Measurements from ENCODE around the gene HIVEP3.
A peak's percentile ranks its signal among the peaks of the same experiment; 100 is the strongest.

The HIVEP3 gene

DNA sequence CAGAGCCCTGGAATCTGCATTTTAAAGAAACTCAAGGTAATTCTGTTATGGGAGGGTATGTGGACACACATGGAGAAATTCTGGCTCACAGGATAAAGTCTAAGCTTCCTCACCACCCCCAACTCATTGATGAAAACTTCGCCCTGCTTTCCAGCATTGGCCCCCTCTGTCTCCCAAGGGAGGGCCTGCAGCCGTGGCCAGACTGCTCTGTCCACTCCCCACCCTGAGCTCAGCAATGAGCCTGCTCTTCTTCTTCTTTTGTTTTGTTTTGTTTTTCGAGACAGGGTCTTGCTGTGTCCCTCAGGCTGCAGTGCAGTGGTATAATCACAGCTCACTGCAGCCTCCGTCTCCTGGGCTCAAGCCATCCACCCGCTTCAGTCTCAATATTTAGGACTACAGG, 297.5 kb downstream of the HIVEP3 start:
- peaks cover 7% of the 10 kb centered on the region for H3K4me1 ChIP-seq (ENCODE audit: control insufficient read depth, insufficient read depth, low read length)
- H3K27ac ChIP-seq (ENCODE audit: extremely low read depth, low read depth, low read length): no peak overlapping the region
- TF ChIP-seq SCRT2 (tag by site-specific recombination; IDR thresholded peaks at IDR 0.05) (no peak), MEIS1 (CRISPR knock-in tag; IDR thresholded peaks at IDR 0.05; ENCODE audit: borderline replicate concordance) (no peak), ZNF221 (tag by site-specific recombination; IDR thresholded peaks at IDR 0.05; ENCODE audit: borderline replicate concordance) (no peak), ZNF654 (tag by site-specific recombination; IDR thresholded peaks at IDR 0.05; ENCODE audit: low read depth) (no peak), ZBTB48 (tag by site-specific recombination; IDR thresholded peaks at IDR 0.05) (no peak), HOXC10 (CRISPR knock-in tag; IDR thresholded peaks at IDR 0.05) (no peak), ZNF529 (tag by site-specific recombination; IDR thresholded peaks at IDR 0.05; ENCODE audit: insufficient replicate concordance) (no peak), ZNF830 (tag by site-specific recombination; IDR thresholded peaks at IDR 0.05; ENCODE audit: low read depth) (no peak), ZEB2 (tag by site-specific recombination; IDR thresholded peaks at IDR 0.05) (no peak), SCRT1 (tag by site-specific recombination; IDR thresholded peaks at IDR 0.05; ENCODE audit: borderline replicate concordance) (no peak), ZNF510 (tag by site-specific recombination; IDR thresholded peaks at IDR 0.05; ENCODE audit: insufficient replicate concordance) (no peak), ZSCAN16 (tag by site-specific recombination; IDR thresholded peaks at IDR 0.05) (no peak)
- TF ChIP-seq, protein P1, sequence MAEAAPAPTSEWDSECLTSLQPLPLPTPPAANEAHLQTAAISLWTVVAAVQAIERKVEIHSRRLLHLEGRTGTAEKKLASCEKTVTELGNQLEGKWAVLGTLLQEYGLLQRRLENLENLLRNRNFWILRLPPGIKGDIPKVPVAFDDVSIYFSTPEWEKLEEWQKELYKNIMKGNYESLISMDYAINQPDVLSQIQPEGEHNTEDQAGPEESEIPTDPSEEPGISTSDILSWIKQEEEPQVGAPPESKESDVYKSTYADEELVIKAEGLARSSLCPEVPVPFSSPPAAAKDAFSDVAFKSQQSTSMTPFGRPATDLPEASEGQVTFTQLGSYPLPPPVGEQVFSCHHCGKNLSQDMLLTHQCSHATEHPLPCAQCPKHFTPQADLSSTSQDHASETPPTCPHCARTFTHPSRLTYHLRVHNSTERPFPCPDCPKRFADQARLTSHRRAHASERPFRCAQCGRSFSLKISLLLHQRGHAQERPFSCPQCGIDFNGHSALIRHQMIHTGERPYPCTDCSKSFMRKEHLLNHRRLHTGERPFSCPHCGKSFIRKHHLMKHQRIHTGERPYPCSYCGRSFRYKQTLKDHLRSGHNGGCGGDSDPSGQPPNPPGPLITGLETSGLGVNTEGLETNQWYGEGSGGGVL (tag by site-specific recombination; IDR thresholded peaks at IDR 0.05): no peak
- TF ChIP-seq, protein P2, sequence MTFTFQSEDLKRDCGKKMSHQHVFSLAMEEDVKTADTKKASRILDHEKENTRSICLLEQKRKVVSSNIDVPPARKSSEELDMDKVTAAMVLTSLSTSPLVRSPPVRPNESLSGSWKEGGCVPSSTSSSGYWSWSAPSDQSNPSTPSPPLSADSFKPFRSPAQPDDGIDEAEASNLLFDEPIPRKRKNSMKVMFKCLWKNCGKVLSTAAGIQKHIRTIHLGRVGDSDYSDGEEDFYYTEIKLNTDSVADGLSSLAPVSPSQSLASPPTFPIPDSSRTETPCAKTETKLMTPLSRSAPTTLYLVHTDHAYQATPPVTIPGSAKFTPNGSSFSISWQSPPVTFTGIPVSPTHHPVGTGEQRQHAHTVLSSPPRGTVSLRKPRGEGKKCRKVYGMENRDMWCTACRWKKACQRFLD (tag by site-specific recombination; IDR thresholded peaks at IDR 0.05): no peak
- TF ChIP-seq, protein P3, sequence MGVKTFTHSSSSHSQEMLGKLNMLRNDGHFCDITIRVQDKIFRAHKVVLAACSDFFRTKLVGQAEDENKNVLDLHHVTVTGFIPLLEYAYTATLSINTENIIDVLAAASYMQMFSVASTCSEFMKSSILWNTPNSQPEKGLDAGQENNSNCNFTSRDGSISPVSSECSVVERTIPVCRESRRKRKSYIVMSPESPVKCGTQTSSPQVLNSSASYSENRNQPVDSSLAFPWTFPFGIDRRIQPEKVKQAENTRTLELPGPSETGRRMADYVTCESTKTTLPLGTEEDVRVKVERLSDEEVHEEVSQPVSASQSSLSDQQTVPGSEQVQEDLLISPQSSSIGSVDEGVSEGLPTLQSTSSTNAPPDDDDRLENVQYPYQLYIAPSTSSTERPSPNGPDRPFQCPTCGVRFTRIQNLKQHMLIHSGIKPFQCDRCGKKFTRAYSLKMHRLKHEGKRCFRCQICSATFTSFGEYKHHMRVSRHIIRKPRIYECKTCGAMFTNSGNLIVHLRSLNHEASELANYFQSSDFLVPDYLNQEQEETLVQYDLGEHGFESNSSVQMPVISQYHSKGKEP (tag by site-specific recombination; IDR thresholded peaks at IDR 0.05): no peak
- TF ChIP-seq, protein P4, sequence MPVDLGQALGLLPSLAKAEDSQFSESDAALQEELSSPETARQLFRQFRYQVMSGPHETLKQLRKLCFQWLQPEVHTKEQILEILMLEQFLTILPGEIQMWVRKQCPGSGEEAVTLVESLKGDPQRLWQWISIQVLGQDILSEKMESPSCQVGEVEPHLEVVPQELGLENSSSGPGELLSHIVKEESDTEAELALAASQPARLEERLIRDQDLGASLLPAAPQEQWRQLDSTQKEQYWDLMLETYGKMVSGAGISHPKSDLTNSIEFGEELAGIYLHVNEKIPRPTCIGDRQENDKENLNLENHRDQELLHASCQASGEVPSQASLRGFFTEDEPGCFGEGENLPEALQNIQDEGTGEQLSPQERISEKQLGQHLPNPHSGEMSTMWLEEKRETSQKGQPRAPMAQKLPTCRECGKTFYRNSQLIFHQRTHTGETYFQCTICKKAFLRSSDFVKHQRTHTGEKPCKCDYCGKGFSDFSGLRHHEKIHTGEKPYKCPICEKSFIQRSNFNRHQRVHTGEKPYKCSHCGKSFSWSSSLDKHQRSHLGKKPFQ (tag by site-specific recombination; IDR thresholded peaks at IDR 0.05): no peak
- POLR2A ChIA-PET: no interaction called here
- H3K9me3 ChIP-seq (ENCODE audit: control insufficient read depth, insufficient read depth, low read depth, low read length): no peaks in the 10 kb centered on the region
- no peak overlapping the region for H3K4me3 ChIP-seq (ENCODE audit: low read depth, low read length)
- CTCF ChIA-PET: interaction anchor here (1.0 kb wide), 1 partner anchor 250 kb away, joined by 3 read pairs; no protein-coding TSS in a partner anchor
- H3K36me3 ChIP-seq (ENCODE audit: control insufficient read depth in 2 of 2, insufficient read depth in 1 of 2, low read length in 2 of 2): no peaks in the 10 kb centered on the region

DNA sequence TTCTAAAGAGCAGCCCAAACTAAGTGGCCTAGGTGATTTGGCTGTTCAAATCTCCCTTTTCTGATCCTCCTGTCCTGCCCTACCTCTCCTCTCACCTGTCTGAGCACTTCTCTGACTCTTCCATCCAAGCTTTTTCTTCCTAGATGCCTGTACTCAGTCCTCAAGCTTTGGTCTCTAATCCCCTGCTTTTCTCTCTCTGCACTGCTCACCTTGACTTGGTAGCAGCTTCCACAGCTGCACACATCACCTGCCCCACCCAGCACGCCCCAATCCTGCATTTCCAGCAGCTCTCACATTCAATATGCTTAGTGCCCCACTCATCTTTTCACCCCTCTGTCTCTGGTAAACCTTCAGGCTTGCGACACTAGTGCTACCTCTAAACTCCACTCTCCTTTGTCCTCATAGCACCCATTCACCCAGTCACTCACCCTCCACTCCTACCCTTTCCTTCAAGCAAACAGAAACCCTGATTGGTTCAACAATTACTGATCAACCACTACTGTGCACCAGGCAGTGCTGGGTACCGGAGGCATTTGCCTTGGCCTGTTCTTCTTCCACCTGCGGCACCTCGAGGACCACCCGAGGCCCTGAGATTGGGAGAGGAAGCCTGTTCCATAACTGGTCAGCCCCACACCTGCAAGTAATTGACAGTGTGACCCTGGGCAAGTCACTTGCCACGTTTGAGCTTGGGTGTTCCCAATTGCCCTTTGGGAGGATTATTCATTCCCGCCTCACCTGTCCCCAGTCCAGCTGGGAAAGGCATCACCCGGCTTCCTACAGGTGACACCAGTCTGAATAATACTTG, 298.2 kb downstream of the HIVEP3 start:
- TF ChIP-seq, protein P5, sequence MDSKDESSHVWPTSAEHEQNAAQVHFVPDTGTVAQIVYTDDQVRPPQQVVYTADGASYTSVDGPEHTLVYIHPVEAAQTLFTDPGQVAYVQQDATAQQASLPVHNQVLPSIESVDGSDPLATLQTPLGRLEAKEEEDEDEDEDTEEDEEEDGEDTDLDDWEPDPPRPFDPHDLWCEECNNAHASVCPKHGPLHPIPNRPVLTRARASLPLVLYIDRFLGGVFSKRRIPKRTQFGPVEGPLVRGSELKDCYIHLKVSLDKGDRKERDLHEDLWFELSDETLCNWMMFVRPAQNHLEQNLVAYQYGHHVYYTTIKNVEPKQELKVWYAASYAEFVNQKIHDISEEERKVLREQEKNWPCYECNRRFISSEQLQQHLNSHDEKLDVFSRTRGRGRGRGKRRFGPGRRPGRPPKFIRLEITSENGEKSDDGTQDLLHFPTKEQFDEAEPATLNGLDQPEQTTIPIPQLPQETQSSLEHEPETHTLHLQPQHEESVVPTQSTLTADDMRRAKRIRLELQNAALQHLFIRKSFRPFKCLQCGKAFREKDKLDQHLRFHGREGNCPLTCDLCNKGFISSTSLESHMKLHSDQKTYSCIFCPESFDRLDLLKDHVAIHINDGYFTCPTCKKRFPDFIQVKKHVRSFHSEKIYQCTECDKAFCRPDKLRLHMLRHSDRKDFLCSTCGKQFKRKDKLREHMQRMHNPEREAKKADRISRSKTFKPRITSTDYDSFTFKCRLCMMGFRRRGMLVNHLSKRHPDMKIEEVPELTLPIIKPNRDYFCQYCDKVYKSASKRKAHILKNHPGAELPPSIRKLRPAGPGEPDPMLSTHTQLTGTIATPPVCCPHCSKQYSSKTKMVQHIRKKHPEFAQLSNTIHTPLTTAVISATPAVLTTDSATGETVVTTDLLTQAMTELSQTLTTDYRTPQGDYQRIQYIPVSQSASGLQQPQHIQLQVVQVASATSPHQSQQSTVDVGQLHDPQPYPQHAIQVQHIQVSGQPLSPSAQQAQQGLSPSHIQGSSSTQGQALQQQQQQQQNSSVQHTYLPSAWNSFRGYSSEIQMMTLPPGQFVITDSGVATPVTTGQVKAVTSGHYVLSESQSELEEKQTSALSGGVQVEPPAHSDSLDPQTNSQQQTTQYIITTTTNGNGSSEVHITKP (tag by site-specific recombination; IDR thresholded peaks at IDR 0.05): peak; percentile 91
- TF ChIP-seq ZNF561 (tag by site-specific recombination; IDR thresholded peaks at IDR 0.05; ENCODE audit: borderline replicate concordance): no peak
- CTCF ChIA-PET: no interaction called here
- Histone ChIP-seq H3K4me3 (ENCODE audit: low read depth, low read length) (no peak overlapping the region), H3K36me3 (ENCODE audit: control insufficient read depth in 2 of 2, insufficient read depth in 1 of 2, low read length in 2 of 2) (no peaks in the 10 kb centered on the region), H3K4me1 (ENCODE audit: control insufficient read depth, insufficient read depth, low read length) (peaks cover 7% of the 10 kb centered on the region), H3K27ac (ENCODE audit: extremely low read depth, low read depth, low read length) (no peak overlapping the region), H3K9me3 (ENCODE audit: control insufficient read depth, insufficient read depth, low read depth, low read length) (no peaks in the 10 kb centered on the region)
- POLR2A ChIA-PET: no interaction called here

Measured in HEK293 (cell line).